ENCODE data around the gene RANBP17. TPM values are rescaled to one million over a fixed set of nuclear protein-coding genes. Genes with fewer than 3 reads are reported as not detected.
"Not testable (repeated sequence)": the region's sequence is repeated elsewhere in the genome, so short reads cannot be mapped to it uniquely, and the experiment has no call there.

The RANBP17 gene
- polyA plus RNA-seq, 1 donor, result 8.0 TPM

DNA sequence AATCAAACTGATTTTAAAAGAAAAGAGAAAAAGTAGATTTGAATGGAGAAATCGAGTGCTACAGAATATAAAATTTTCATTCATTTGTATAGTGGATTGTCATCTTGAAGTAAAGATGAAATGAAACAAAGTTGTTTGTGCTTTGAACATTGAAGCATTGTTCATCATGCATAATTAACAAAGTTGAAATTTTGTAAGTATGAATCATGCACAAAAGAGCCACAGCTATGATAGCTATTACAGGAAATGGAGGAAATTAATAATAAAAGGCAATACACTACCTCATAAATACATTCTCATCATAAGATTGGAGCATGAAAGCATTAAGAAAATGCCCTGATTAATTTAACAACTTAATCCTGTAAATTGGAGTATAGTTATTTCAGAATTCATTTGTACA, 293.8 kb downstream of the RANBP17 start:
- no peak for DNase-seq (ENCODE audit: low read depth)

DNA sequence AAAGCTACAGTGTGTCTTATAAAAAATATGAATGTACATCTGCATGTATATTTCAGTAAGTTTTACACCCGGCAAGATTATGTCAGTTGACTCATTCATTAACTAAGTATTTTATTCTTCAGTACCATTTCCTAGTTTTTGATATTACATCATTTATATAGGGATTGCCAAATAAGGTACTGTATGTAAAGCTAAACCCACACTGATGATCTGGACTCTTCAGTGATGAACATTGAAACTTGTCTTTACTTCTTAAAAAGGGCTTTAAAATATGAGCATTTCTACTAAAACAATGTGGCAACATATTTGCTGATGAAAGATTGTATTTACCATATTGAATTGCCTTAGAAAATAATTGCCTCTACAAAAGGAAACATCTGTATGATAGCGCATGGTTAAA, 295.5 kb downstream of the RANBP17 start:
- no peak for DNase-seq (ENCODE audit: low read depth)

DNA sequence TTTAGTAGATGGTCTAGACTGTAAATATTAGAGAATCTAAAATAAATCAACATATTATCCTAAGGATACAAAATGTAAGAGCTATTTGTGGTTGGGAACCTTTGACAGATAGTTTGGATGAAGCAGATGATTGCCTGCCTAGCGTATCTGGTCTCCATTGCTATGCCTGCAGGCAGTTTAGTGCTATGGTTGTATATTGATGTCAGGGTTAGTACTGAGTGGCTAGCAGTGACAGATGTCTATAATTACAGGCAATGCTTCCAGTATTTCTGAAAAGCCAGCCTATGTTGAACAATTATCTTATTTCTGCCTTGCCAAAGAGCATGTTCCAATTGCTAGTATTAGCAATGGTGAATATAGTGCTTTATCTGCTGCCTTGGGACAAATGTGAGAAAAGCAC, 296.0 kb downstream of the RANBP17 start:
- DNase-seq (ENCODE audit: low read depth), result no peak

DNA sequence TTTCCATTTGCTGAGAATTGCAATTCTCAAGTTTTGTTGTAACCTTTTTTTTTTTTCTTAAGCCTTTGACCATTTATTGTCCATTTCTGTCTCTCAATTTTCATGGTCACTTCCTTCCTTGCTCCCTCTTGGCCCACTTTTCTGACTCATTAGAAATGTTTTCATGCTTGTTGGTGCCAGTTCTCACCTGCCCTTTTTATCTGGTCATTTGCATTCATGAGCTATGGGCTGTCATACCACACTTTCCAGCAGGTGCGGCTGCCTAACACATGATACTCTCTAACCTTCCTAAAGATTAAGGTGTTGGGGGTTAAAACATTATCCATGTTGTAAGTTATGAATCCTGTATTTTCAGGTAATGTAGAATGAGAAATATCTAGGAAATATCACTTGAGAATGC, 296.8 kb downstream of the RANBP17 start:
- DNase-seq (ENCODE audit: low read depth), result no peak

DNA sequence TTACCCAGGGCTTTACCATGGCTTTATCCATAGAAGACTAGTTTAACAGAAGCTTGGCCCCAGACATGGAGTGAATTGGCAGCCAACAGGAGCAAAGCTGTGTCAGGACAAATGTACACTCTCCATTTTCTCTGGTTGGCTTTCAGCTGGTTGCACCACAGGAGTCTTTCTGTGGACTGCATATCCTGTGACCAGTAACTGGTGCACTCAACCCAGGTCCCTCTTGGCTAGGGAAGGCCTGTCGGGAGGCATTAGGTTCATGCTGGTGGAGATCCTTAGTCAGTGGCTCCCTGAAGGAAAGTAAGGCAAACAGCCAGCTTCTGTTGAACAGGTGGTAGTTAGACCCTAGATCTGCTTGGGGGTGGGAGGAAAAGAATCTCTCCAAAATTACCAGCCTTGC, 300.3 kb downstream of the RANBP17 start:
- no peak for DNase-seq (ENCODE audit: low read depth)

DNA sequence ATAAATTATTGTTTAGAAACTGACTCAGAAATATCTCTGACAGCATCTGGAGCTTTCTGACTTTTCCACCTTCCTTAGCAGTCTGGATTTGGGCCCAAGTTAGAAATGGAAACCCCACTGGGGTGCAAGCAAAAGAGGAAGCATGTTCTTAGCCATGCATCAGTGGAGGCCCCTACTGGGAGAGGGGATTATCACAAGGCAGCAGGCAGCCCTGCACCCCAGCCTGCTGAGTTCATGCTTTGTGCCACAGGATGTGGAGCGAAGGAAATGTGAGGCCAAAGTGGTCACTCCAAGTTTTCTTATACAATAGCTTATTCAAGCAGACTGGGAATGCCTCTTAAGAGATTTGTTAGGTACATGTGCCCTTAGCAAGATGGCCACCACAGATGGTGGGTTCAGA, 300.8 kb downstream of the RANBP17 start:
- no peak for DNase-seq (ENCODE audit: low read depth)

DNA sequence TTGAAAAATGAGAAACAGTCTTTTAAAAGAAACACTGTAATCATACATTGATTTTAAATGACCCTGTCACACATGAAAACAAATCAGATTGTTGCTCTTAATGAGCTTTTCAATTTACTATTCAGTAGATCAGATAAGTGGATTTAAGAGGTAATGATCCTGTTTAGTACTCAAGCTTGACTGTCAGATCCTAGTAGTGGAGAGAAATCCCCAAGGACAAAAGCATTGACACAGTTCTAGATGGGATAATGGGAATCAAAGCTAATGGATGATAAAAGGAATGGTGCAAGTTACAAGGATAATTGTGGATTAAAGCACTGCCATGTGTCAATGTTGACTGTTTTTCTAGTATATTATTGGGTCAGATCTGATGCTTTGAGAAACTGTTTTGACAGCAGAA, 304.9 kb downstream of the RANBP17 start:
- no peak for DNase-seq (ENCODE audit: low read depth)

DNA sequence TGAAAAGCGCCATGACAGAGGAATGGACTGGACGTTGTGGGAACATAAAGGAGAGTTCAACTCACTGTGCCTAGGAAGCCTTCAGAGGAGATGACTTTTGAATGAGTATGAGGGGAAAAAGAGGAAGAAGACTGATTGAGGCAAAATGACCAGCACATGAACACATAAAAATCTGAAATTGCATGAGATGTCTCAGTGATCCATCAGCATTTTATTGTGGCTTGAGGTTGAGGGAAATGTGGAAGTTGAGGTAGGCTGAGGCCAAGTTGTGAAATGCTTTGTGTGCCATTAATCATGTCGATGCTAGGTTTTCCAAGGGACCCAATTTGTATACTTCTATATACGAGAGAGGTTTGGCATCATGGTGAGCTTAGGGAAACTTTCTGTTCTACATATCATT, 306.4 kb downstream of the RANBP17 start:
- no peak for DNase-seq (ENCODE audit: low read depth)

DNA sequence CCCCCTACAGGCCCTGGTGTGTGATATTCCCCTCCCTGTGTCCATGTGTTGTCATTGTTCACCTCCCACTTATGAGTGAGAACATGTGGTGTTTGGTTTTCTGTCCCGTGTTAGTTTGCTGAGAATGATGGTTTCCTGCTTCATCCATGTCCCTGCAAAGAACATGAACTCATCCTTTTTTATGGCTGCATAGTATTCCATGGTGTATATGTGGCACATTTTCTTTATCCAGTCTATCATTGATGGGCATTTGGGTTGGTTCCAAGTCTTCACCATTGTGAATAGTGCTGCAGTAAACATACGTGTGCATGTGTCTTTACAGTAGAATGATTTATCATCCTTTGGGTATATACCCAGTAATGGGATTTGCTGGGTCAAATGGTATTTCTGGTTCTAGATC, 313.1 kb downstream of the RANBP17 start:
- not testable (repeated sequence) for DNase-seq (ENCODE audit: low read depth)

DNA sequence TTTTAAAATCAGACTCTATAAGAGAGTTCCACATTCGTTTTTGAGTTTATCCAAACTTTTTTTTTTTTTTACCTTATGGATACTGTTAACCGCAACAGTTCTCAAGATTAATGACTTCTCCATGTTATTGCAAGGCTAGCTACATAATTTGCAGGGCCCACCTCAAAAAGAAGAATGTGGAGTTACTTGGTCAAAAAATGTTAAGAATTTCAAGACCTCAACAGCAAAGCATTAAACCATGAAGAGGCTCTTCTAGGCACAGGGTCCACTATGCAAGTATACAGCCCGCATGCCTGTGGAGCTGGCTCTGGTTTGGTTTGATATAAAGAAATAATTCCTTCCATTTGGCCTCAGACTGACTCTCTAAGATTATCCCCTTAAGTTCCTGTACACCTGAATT, 313.9 kb downstream of the RANBP17 start:
- DNase-seq (ENCODE audit: low read depth), result no peak

DNA sequence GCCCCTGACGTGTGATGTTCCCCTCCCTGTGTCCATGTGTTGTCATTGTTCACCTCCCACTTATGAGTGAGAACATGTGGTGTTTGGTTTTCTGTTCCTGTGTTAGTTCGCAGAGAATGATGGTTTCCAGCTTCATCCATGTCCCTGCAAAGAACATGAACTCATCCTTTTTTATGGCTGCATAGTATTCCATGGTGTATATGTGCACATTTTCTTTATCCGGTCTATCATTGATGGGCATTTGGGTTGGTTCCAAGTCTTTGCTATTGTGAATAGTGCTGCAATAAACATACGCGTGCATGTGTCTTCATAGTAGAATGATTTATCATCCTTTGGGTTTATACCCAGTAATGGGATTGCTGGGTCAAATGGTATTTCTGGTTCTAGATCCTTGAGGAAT, 316.4 kb downstream of the RANBP17 start:
- DNase-seq (ENCODE audit: low read depth), result not testable (repeated sequence)

DNA sequence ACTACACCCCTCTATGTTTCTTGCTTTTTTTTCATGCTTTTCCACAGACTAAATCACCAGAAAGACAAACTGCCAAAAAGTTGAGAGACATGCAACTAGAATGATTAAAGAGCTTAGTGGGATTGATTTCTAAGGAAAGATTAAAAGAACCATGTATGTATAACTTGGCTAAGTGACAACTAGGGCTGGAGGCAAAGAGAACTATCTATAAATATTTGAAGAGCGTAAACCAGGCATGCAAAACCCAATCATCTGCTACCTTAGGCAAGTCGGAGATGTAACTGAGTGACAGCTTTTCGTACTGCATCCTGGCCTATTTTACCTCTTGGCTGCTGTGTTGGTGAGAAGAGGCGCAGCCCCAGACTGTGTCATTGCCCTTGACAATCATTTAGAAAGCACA, 326.2 kb downstream of the RANBP17 start:
- no peak for DNase-seq (ENCODE audit: low read depth)

DNA sequence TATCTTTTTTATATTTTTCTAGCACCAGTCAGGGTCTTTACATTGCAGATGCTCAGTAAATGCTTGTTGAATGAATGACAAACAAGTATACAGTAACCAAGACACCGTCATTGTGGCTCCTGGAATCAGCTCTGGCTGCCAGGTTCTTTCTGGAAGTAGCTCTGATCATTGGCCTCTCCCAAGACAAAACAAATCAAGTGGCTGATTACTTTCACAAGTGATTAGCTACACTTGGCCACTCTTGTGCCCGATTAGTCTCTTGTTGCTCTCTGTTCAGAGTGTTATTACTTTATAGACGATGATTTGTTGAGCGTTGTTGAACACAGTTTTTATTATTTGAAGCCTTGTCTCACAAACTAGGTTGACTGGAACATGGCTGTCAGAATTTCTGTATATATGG, 327.6 kb downstream of the RANBP17 start:
- no peak for DNase-seq (ENCODE audit: low read depth)

DNA sequence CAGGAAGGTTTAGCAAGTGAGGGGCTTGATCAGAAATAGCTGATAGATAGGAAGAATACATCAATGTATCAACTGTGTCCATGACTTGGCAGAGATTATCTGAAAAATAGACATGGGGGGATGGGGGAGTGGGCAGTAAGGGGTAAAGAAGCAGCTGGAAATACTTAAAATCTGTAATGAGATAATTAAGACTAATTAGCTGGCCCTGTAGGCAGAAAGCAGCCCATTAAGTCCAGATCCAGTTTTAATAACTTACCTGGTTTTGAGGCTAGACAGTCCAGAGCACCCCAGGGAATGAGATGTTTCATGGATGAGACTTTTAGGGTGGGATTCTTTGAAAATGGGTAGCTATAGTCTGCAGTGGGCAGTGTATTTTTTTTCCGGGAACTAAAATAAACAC, 330.3 kb downstream of the RANBP17 start:
- DNase-seq (ENCODE audit: low read depth), result no peak

DNA sequence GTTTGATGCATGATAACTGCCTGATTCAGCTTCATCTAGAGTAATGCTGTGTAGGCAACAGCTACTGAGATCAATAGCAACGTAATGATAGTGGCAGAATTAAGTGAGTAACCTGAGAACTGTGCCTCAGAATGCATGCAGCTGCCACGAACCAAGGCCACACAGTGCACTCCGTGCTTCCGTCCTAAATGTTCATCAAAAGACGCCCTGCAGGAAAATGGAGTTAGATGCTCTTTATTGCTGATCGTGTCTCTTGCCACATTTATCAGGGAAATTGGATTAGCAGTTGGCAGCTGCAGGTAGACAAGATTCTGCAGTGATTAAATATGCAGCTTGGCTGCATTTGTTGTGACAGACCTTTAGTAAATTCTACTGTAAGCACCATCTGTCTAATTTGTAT, 339.5 kb downstream of the RANBP17 start:
- no peak for DNase-seq (ENCODE audit: low read depth)

DNA sequence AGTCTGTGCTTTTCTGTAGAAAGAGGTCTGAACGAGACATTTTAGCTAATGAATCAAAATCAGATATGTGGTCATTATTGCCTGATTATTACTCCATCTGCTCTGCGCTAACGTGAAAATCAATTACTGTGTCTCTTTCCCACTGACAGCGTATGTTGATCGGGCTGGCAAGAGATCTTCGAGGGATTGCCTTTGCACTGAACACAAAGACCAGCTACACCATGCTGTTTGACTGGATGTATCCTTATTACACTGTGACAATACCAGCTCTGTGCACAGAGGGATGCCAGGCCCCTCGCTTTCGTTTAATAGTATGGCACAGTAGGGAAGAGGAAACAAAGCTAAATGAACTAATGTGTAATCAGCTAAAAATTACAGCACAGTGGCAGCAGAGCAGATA, 343.6 kb downstream of the RANBP17 start:
- no peak for DNase-seq (ENCODE audit: low read depth)

DNA sequence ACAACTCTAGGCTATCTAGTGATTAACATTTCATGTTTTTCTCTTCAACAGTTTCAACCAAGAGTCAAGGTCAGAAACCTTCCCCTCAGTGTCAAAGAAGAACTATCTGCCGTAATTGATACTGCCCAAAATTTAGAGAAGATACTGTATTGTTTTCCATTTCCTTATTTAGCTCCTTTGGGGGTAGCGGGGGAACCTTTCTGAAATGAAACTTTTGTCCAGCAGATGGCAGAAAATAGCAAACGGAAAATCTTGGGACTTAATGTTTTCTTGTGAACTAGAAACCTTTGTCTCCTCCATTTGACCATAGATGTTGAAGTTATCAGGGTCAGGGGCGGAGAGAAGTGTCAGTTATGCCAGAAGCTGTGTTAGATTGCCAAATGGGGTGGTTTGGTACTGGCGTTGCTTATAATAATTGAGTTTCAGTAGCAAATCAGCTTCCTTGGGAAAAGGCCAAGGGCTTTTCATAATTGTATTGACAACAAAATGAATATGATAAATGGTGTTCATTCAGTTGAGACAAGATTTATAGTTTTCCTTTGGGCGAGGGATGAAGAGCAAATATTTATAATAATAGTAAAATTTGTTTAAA, 345.5 kb downstream of the RANBP17 start:
- peak; percentile 29 for DNase-seq (ENCODE audit: low read depth)

DNA sequence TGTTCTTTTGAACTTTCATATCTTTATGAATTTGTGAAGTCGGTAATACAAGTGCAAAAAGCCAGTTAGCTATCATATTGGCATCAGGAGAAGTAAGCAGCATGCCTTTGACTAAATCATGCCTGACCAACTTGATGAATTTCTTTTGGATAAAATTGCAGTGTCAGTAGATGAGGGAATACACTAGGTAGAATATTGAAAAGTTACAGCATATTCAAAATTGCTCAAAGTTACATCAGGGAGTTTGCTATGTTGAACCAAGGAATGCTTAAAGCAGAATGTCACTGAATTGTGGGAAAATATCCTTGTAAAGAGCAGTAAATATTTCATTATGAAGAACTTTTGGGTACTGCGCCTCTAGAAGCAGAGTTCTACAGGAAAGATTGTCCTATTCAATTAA, 360.1 kb downstream of the RANBP17 start:
- no peak for DNase-seq (ENCODE audit: low read depth)

DNA sequence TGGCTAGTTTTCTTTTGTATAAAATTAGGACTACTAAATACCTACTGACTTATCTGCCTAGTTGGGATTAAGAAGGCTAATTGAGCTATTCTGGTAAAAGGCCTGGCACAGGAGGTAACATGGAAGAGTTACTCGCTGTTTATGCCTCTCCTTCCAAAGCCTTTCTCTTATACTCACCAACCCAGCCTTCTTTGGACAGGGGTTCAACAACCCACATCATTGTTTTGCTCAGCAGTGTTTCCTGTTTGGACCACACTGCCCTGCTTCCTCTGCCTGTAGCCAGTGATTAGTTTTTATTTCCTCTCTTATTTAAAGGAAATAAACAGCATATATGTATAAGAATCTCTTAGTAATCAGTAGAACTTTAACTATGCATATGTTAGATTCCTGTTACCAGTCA, 362.1 kb downstream of the RANBP17 start:
- no peak for DNase-seq (ENCODE audit: low read depth)

DNA sequence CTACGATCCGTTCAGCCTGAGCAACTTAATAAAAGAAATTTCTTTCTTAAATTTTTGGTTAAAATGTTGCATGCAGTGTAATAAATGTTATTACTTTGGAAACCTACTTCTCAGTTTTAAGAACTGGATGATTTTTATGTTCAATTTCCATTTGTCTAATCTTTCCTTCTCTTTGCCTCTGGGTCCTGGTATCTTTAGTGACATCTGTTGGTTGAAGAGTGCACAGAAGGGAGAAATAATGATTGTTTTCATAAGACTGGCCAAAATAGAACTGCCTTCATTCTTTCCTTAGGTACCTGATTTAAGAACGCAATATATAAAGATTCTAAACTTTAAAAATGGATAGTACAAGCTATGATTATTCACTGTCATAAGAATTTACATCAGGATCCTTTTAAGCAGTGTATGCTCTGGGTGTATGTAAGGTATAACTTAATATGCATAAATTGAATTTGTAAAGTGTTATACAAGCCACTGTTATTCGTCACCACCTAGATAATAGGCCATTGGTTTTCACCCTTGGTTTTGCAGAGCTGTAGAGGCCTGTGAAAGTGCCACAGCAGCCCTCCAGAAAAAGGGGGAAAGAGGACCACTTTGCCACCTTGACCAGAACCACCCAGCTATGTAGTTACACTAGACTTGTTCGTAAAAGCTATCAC, 364.4 kb downstream of the RANBP17 start:
- DNase-seq (ENCODE audit: low read depth), result no peak

DNA sequence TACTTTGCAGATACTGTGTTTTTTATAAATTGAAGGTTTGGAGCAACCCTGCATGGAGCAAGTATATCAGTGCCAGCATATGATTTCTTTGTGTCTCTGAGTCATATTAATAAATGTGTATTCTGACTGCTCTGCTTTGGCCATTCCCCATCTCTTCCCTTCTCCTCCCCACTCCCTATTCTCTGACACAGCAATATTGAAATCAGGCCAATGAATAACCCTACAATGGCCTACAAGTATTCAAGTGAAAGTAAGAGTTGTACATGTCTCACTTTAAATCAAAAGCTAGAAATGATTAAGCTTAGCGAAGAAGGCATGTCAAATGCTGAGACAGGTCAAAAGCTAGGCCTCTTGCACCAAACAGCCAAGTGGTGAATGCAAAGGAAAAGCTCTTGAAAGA, 365.0 kb downstream of the RANBP17 start:
- no peak for DNase-seq (ENCODE audit: low read depth)

DNA sequence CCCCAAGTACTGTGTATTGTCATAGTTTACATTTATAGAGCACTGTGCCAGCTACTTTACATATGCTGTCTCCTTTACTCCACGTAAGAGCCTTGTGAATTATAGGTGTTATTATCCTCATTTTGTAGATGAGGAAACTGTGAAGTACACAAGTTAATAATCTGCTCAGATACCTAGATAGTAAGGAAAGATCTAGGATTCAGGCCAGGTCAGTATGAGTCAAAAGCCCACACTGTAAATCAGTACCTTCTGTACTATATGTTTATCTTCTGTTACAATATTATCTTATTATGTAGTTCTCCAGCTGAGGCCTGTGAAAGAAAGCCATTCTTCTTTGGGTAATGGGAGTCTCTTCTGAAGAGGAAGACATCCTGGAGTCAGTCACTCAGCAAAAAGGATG, 374.8 kb downstream of the RANBP17 start:
- no peak for DNase-seq (ENCODE audit: low read depth)

DNA sequence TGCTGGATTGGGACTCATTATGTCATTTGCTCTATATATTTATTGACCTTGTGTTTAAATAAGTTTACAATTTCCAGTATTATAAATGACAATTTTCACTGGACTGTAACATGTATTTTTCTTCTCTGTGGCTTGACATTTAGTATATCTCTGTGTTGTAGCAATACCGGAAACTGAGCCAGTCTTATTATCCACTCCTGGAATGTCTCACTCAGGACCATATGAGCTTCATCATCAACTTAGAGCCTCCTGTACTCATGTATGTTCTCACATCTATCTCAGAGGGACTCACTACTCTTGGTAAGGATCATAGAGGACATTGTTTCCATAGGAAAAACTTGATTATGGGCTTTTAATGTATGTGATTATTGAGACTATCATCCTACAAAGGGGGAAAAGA, 380.7 kb downstream of the RANBP17 start:
- no peak for DNase-seq (ENCODE audit: low read depth)

DNA sequence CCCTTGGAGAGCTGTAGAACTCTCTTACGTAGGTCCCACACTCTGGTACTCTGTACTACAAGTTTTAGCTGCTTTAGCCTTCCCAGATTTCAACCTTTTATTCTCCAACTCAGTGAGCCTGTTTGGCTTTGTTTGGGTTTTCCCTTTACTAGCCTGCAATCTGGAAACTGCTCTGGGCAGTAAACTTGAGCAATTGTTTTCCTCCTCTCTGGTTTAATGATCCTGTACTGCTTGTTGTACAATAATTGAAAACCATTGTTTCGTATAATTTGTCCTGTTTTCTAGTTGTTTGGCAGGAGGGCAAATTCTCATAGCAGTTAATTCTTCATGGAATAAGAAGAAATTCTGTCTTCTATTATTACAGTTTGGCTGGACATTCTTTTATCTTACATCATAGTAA, 384.4 kb downstream of the RANBP17 start:
- DNase-seq (ENCODE audit: low read depth), result peak; percentile 14
